ENCODE data around the gene GALNS. TPM values are rescaled to one million over a fixed set of nuclear protein-coding genes. Genes with fewer than 3 reads are reported as not detected.
A peak's percentile ranks its signal among the peaks of the same experiment; 100 is the strongest.

GALNS gene
- total and polyA plus RNA-seq, 2 experiments from 2014 or later: 19.6 to 53.5 TPM

GRCh38 chr16:88803264-88803987 is 53.3 kb downstream of the GALNS start, which contains the start of gene CDT1:
Gene CDT1, plus strand, starts transcription at chr16:88803789. Its CDS starts 43 bp downstream, at chr16:88803832.
- Histone ChIP-seq H3K4me1 (ENCODE audit: insufficient read depth) (peaks cover 11% of the 10 kb centered on the region), H3K4me3 (peak within 1 kb of the TSS; percentile 81), H3K9me2 (replicated peaks; ENCODE audit: insufficient read depth) (no peaks in the 10 kb centered on the region), H3K36me3 (replicated peaks; ENCODE audit: insufficient read depth, low read depth) (no peaks in the 10 kb centered on the region), H2AFZ (peak within 1 kb of the TSS; percentile 86), H3K9me3 (ENCODE audit: low read depth) (no peaks in the 10 kb centered on the region), H3K27ac (peak within 1 kb of the TSS; percentile 84), H3K27me3 (no peaks in the 10 kb centered on the region), H4K20me1 (ENCODE audit: insufficient read depth, poor library complexity, severe bottlenecking) (no peaks in the 10 kb centered on the region), H3K4me2 (peak within 1 kb of the TSS; percentile 92), H3K79me2 (peaks cover 16% of the 10 kb centered on the region)
- TF ChIP-seq CTCF (IDR thresholded peaks at IDR 0.05; ENCODE audit: poor library complexity) (no peak), EZH2phosphoT487 (IDR thresholded peaks at IDR 0.05; ENCODE audit: low read depth, severe bottlenecking, unreplicated experiment) (no peak), EZH2 (IDR thresholded peaks at IDR 0.05; ENCODE audit: borderline replicate concordance) (no peak)
- DNase-seq (ENCODE audit: low spot score): peak; percentile 93
- 2% methylated on average over 23 of the region's 98 CpGs for WGBS (ENCODE audit: low lambda C conversion rate, missing lambda C conversion rate)

GRCh38 chr16:88800277-88800592 is 56.5 kb downstream of the GALNS start:
- no peaks in the 10 kb centered on the region for H4K20me1 ChIP-seq (ENCODE audit: insufficient read depth, poor library complexity, severe bottlenecking)
- peaks cover 11% of the 10 kb centered on the region for H3K4me1 ChIP-seq (ENCODE audit: insufficient read depth)
- no peaks in the 10 kb centered on the region for H3K36me3 ChIP-seq (replicated peaks; ENCODE audit: insufficient read depth, low read depth)
- WGBS (ENCODE audit: low lambda C conversion rate, missing lambda C conversion rate): 95% methylated on average over 6 of the region's 6 CpGs
- no peaks in the 10 kb centered on the region for H3K27me3 ChIP-seq
- H3K9me2 ChIP-seq (replicated peaks; ENCODE audit: insufficient read depth): no peaks in the 10 kb centered on the region
- DNase-seq (ENCODE audit: low spot score): no peak
- no peaks in the 10 kb centered on the region for H3K9me3 ChIP-seq (ENCODE audit: low read depth)
- H2AFZ ChIP-seq: no peak overlapping the region
- no peak overlapping the region for H3K4me3 ChIP-seq
- H3K27ac ChIP-seq: no peak overlapping the region
- TF ChIP-seq EZH2phosphoT487 (IDR thresholded peaks at IDR 0.05; ENCODE audit: low read depth, severe bottlenecking, unreplicated experiment) (no peak), CTCF (IDR thresholded peaks at IDR 0.05; ENCODE audit: poor library complexity) (no peak), EZH2 (IDR thresholded peaks at IDR 0.05; ENCODE audit: borderline replicate concordance) (no peak)
- peaks cover 13% of the 10 kb centered on the region for H3K79me2 ChIP-seq
- H3K4me2 ChIP-seq: no peak overlapping the region

- Histone ChIP-seq H3K4me3 (no peak overlapping the region), H3K4me2 (no peak overlapping the region), H3K36me3 (replicated peaks; ENCODE audit: insufficient read depth, low read depth) (no peaks in the 10 kb centered on the region), H4K20me1 (ENCODE audit: insufficient read depth, poor library complexity, severe bottlenecking) (no peaks in the 10 kb centered on the region), H3K79me2 (peaks cover 8% of the 10 kb centered on the region), H3K27ac (no peak overlapping the region), H2AFZ (no peak overlapping the region), H3K27me3 (no peaks in the 10 kb centered on the region), H3K9me2 (replicated peaks; ENCODE audit: insufficient read depth) (no peaks in the 10 kb centered on the region), H3K4me1 (ENCODE audit: insufficient read depth) (peaks cover 8% of the 10 kb centered on the region), H3K9me3 (ENCODE audit: low read depth) (no peaks in the 10 kb centered on the region)
- DNase-seq (ENCODE audit: low spot score): no peak
- whole genome bisulfite sequencing (ENCODE audit: low lambda C conversion rate, missing lambda C conversion rate): 87% methylated on average over 17 of the region's 17 CpGs
- TF ChIP-seq CTCF (IDR thresholded peaks at IDR 0.05; ENCODE audit: poor library complexity): no peak
- TF ChIP-seq EZH2phosphoT487 (IDR thresholded peaks at IDR 0.05; ENCODE audit: low read depth, severe bottlenecking, unreplicated experiment): no peak
- TF ChIP-seq EZH2 (IDR thresholded peaks at IDR 0.05; ENCODE audit: borderline replicate concordance): no peak
Observed at GRCh38 chr16:88799569-88800276, 57.0 kb downstream of the GALNS start.
